Astrocyte (in vitro differentiated cells and primary cell): ENCODE results near the gene TNIK. TPM values are rescaled to one million over a fixed set of nuclear protein-coding genes. Genes with fewer than 3 reads are reported as not detected.

ENCODE experiments used
- DNase-seq: peaks from one replicate; pipeline ENCODE4 v3.0.0-alpha.2; 2010; ENCODE audit warnings: low read depth
- FAIRE-seq: peaks from 2 replicates; lab custom pipeline; 2011; peaks lifted over from hg19 to GRCh38; lab: Jason Lieb, UNC
- H2AFZ ChIP-seq: 2 replicates; pipeline ENCODE4 v1.6.0; 2012; ENCODE audit warnings: low read depth, low read length, inconsistent platforms
- H3K27ac ChIP-seq: 2 replicates; pipeline ENCODE4 v1.5.1; 2011; ENCODE audit warnings: low read depth, low read length, inconsistent platforms
- H3K27me3 ChIP-seq: 2 replicates; pipeline ENCODE4 v1.6.0; 2011; ENCODE audit warnings: low read length, inconsistent platforms; ENCODE audit not compliant: insufficient read depth
- H3K36me3 ChIP-seq: 2 replicates; pipeline ENCODE4 v1.5.1; 2011; ENCODE audit warnings: low read length, inconsistent platforms; ENCODE audit not compliant: insufficient read depth
- H3K4me1 ChIP-seq: 2 replicates; pipeline ENCODE4 v1.5.1; 2011; ENCODE audit warnings: low read length, inconsistent platforms; ENCODE audit not compliant: insufficient read depth
- H3K4me2 ChIP-seq: 2 replicates; pipeline ENCODE4 v1.6.0; 2012; ENCODE audit warnings: low read length, inconsistent platforms
- H3K4me3 ChIP-seq: 2 replicates; pipeline ENCODE4 v1.5.1; 2011; ENCODE audit warnings: low read depth, mild to moderate bottlenecking, low read length, inconsistent platforms; ENCODE audit not compliant: insufficient read depth
- H3K79me2 ChIP-seq: 2 replicates; pipeline ENCODE4 v1.6.0; 2012; ENCODE audit warnings: mild to moderate bottlenecking, low read length, inconsistent platforms; ENCODE audit not compliant: insufficient read depth
- H3K9ac ChIP-seq: 2 replicates; pipeline ENCODE4 v1.6.0; 2012; ENCODE audit warnings: mild to moderate bottlenecking, low read length, inconsistent platforms
- H3K9me3 ChIP-seq: 2 replicates; pipeline ENCODE4 v1.5.1; 2012; ENCODE audit warnings: low read depth, mild to moderate bottlenecking, low read length, inconsistent platforms; ENCODE audit not compliant: insufficient read depth
- H4K20me1 ChIP-seq: 2 replicates; pipeline ENCODE4 v1.6.0; 2012; ENCODE audit warnings: low read length, inconsistent platforms; ENCODE audit not compliant: insufficient read depth
- H3K27ac Mint-ChIP-seq: one replicate; pipeline ENCODE4 v1.8.0; 2021; ENCODE audit warnings: mild to moderate bottlenecking, mixed read lengths; ENCODE audit not compliant: unreplicated experiment
- H3K27me3 Mint-ChIP-seq: one replicate; pipeline ENCODE4 v1.8.0; 2021; ENCODE audit warnings: low read depth, mixed read lengths; ENCODE audit not compliant: unreplicated experiment
- H3K36me3 Mint-ChIP-seq: one replicate; pipeline ENCODE4 v1.8.0; 2021; ENCODE audit warnings: low read depth, mixed read lengths; ENCODE audit not compliant: unreplicated experiment
- H3K4me1 Mint-ChIP-seq: one replicate; pipeline ENCODE4 v1.8.0; 2021; ENCODE audit warnings: low read depth, mixed read lengths; ENCODE audit not compliant: unreplicated experiment
- H3K4me3 Mint-ChIP-seq: one replicate; pipeline ENCODE4 v1.8.0; 2021; ENCODE audit warnings: mild to moderate bottlenecking, moderate library complexity, mixed read lengths; ENCODE audit not compliant: unreplicated experiment
- H3K9me3 Mint-ChIP-seq: one replicate; pipeline ENCODE4 v1.8.0; 2021; ENCODE audit warnings: mild to moderate bottlenecking, mixed read lengths; ENCODE audit not compliant: unreplicated experiment
- EZH2 ChIP-seq: IDR thresholded peaks from 2 replicates; pipeline ENCODE4 v1.6.1; 2012; ENCODE audit warnings: mild to moderate bottlenecking, low read length, inconsistent platforms; ENCODE audit not compliant: insufficient read depth
- total RNA-seq: library from RNA; stranded (reverse); gene quantifications from 2 replicates; pipeline ENCODE4 v1.2.1, GENCODE V29; 2021
- TF ChIP-seq, protein P1 (sequence below): IDR thresholded peaks from 2 replicates; pipeline ENCODE4 v1.5.1; 2011; ENCODE audit warnings: low read depth, mild to moderate bottlenecking, inconsistent platforms, low read length, moderate library complexity; ENCODE audit not compliant: insufficient read depth

TNIK gene
- total RNA-seq, 1 donor from 2014 or later, result 70.0 TPM

- DNase-seq (no peak), FAIRE-seq (no peak)
- Histone ChIP-seq H3K27ac (no peak overlapping the region), H3K4me3 (no peak overlapping the region), H3K4me1 (peaks cover 4% of the 10 kb centered on the region), H3K9ac (no peak overlapping the region), H3K4me2 (no peak overlapping the region), H3K27me3 (no peaks in the 10 kb centered on the region), H4K20me1 (peaks cover 26% of the 10 kb centered on the region), H3K9me3 (no peaks in the 10 kb centered on the region), H2AFZ (no peak overlapping the region), H3K36me3 (no peaks in the 10 kb centered on the region), H3K79me2 (peaks cover 22% of the 10 kb centered on the region)
- peaks cover 2% of the 10 kb centered on the region for H3K36me3 Mint-ChIP-seq
- TF ChIP-seq EZH2, result no peak
- TF ChIP-seq, protein P1, sequence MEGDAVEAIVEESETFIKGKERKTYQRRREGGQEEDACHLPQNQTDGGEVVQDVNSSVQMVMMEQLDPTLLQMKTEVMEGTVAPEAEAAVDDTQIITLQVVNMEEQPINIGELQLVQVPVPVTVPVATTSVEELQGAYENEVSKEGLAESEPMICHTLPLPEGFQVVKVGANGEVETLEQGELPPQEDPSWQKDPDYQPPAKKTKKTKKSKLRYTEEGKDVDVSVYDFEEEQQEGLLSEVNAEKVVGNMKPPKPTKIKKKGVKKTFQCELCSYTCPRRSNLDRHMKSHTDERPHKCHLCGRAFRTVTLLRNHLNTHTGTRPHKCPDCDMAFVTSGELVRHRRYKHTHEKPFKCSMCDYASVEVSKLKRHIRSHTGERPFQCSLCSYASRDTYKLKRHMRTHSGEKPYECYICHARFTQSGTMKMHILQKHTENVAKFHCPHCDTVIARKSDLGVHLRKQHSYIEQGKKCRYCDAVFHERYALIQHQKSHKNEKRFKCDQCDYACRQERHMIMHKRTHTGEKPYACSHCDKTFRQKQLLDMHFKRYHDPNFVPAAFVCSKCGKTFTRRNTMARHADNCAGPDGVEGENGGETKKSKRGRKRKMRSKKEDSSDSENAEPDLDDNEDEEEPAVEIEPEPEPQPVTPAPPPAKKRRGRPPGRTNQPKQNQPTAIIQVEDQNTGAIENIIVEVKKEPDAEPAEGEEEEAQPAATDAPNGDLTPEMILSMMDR, result no peak
- peaks cover 28% of the 10 kb centered on the region for H3K4me1 Mint-ChIP-seq
- H3K27ac Mint-ChIP-seq, result no peak overlapping the region
- H3K9me3 Mint-ChIP-seq, result no peaks in the 10 kb centered on the region
- no peak overlapping the region for H3K4me3 Mint-ChIP-seq
- H3K27me3 Mint-ChIP-seq, result no peaks in the 10 kb centered on the region
These were observed 13.9 kb downstream of the TNIK start for GRCh38 chr3:171446301-171446700.

DNA sequence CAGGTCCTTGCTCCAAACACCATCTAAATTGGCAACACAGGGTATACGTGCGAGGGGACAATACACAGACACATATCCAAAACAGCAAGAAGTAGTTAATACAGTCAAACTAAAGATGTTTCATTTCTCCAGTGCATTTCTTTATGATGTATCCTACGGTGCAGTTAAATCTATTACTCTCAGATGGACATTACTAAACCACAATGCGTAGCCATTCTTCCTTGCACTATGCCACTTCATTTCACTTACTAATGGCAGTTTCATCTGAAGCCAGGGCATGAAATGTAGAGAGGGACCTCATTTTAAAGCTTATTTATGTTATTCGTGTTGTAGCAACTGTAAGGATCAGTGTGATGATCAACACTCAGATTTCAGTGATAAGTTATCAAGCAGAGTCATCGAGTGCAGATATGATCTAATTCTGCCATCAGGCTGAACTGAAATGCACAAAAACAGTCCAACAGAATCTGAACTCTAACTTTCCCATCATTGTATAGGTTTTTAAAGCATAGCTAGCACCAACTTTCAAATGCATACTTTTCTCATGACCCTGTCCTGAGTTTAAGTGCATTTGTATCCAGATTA lies 14.5 kb downstream of the TNIK start:
- FAIRE-seq, result no peak
- Mint-ChIP-seq H3K36me3 (peaks cover 2% of the 10 kb centered on the region), H3K27me3 (no peaks in the 10 kb centered on the region), H3K27ac (no peak overlapping the region), H3K9me3 (no peaks in the 10 kb centered on the region), H3K4me1 (peaks cover 28% of the 10 kb centered on the region), H3K4me3 (no peak overlapping the region)
- H3K27me3 ChIP-seq, result no peaks in the 10 kb centered on the region
- H3K4me2 ChIP-seq, result no peak overlapping the region
- no peak for TF ChIP-seq EZH2
- TF ChIP-seq, protein P1, result no peak
- H3K4me1 ChIP-seq, result peaks cover 4% of the 10 kb centered on the region
- H3K4me3 ChIP-seq, result no peak overlapping the region
- peaks cover 16% of the 10 kb centered on the region for H3K79me2 ChIP-seq
- no peaks in the 10 kb centered on the region for H3K36me3 ChIP-seq
- H4K20me1 ChIP-seq, result peaks cover 22% of the 10 kb centered on the region
- H3K9ac ChIP-seq, result no peak overlapping the region
- H3K9me3 ChIP-seq, result no peaks in the 10 kb centered on the region
- H3K27ac ChIP-seq, result no peak overlapping the region
- no peak overlapping the region for H2AFZ ChIP-seq
- DNase-seq, result no peak

GRCh38 chr3:171444001-171444690 lies 16.1 kb downstream of the TNIK start:
- DNase-seq (no peak), FAIRE-seq (no peak)
- Mint-ChIP-seq H3K9me3 (no peaks in the 10 kb centered on the region), H3K4me3 (no peak overlapping the region), H3K36me3 (peaks cover 4% of the 10 kb centered on the region), H3K4me1 (peaks cover 35% of the 10 kb centered on the region), H3K27me3 (no peaks in the 10 kb centered on the region), H3K27ac (no peak overlapping the region)
- no peaks in the 10 kb centered on the region for H3K9me3 ChIP-seq
- no peak overlapping the region for H3K4me2 ChIP-seq
- H4K20me1 ChIP-seq, result peaks cover 34% of the 10 kb centered on the region
- peaks cover 18% of the 10 kb centered on the region for H3K79me2 ChIP-seq
- no peak overlapping the region for H2AFZ ChIP-seq
- no peak overlapping the region for H3K9ac ChIP-seq
- no peak overlapping the region for H3K27ac ChIP-seq
- no peak overlapping the region for H3K4me3 ChIP-seq
- H3K27me3 ChIP-seq, result no peaks in the 10 kb centered on the region
- TF ChIP-seq, protein P1, result no peak
- TF ChIP-seq EZH2, result no peak
- H3K36me3 ChIP-seq, result no peaks in the 10 kb centered on the region
- peaks cover 4% of the 10 kb centered on the region for H3K4me1 ChIP-seq
